ENCODE results near the gene SUCLG1.
"Not testable (repeated sequence)": the region's sequence is repeated elsewhere in the genome, so short reads cannot be mapped to it uniquely, and the experiment has no call there.

The SUCLG1 gene

DNA sequence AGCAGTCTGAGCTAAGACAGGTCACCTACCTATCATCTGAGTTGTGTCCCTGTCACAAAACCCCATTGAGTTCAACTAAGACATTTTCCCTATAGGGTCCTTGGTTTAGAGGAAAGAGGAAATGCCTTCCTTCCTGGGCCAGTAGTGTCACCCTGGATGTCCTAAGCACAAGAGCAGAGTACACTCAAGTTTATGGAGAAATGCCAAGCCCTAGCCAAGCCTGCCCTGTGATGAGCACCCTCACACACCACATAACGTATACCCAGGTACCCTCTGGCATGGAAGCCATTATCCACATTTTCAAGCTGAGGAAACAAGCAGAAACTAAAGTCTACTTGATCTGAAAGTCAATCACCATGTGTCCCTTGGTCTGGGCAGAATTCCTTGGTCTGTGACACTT is 37.3 kb downstream of the SUCLG1 start:
- H3K4me1 ChIP-seq (ENCODE audit: insufficient read depth, poor library complexity, severe bottlenecking) = no peaks in the 10 kb centered on the region
- H3K27me3 ChIP-seq (ENCODE audit: insufficient read depth, poor library complexity, severe bottlenecking) = no peaks in the 10 kb centered on the region
- no peaks in the 10 kb centered on the region for H3K9me3 ChIP-seq (ENCODE audit: severe bottlenecking)
- ATAC-seq (ENCODE audit: low read depth) (no peak), DNase-seq (ENCODE audit: low spot score) (no peak)
- TF ChIP-seq, protein P1, sequence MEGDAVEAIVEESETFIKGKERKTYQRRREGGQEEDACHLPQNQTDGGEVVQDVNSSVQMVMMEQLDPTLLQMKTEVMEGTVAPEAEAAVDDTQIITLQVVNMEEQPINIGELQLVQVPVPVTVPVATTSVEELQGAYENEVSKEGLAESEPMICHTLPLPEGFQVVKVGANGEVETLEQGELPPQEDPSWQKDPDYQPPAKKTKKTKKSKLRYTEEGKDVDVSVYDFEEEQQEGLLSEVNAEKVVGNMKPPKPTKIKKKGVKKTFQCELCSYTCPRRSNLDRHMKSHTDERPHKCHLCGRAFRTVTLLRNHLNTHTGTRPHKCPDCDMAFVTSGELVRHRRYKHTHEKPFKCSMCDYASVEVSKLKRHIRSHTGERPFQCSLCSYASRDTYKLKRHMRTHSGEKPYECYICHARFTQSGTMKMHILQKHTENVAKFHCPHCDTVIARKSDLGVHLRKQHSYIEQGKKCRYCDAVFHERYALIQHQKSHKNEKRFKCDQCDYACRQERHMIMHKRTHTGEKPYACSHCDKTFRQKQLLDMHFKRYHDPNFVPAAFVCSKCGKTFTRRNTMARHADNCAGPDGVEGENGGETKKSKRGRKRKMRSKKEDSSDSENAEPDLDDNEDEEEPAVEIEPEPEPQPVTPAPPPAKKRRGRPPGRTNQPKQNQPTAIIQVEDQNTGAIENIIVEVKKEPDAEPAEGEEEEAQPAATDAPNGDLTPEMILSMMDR (IDR thresholded peaks at IDR 0.05; ENCODE audit: poor library complexity, severe bottlenecking) = no peak
- no peak overlapping the region for H3K27ac ChIP-seq (ENCODE audit: poor library complexity, severe bottlenecking)
- no peak overlapping the region for H3K4me3 ChIP-seq (ENCODE audit: severe bottlenecking)
- peaks cover 26% of the 10 kb centered on the region for H3K36me3 ChIP-seq (ENCODE audit: low read depth)

DNA sequence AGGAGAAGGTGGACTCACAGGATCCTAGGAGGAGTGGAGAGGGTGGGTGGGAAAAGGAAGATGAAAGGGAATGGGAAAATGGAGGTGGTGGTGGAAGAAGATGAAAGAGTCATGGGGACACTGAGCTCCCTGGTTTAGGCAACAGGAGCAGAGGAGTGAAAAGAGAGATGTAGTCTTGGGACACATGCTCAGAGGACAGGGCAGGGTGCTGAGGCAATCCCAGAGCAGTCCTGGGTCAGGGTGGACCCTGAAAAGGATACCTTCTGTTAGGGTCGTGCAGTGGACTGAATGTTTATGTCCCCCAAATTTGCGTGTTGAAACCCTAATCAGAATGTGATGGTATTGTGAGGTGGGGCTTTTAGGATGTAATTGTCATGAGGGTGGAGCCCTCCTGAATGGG is 37.9 kb downstream of the SUCLG1 start:
- ATAC-seq (ENCODE audit: low read depth) (no peak), DNase-seq (ENCODE audit: low spot score) (no peak)
- TF ChIP-seq, protein P1 (IDR thresholded peaks at IDR 0.05; ENCODE audit: poor library complexity, severe bottlenecking) = no peak
- no peaks in the 10 kb centered on the region for H3K9me3 ChIP-seq (ENCODE audit: severe bottlenecking)
- H3K27me3 ChIP-seq (ENCODE audit: insufficient read depth, poor library complexity, severe bottlenecking) = no peaks in the 10 kb centered on the region
- H3K4me1 ChIP-seq (ENCODE audit: insufficient read depth, poor library complexity, severe bottlenecking) = no peaks in the 10 kb centered on the region
- no peak overlapping the region for H3K4me3 ChIP-seq (ENCODE audit: severe bottlenecking)
- H3K36me3 ChIP-seq (ENCODE audit: low read depth) = peaks cover 24% of the 10 kb centered on the region
- H3K27ac ChIP-seq (ENCODE audit: poor library complexity, severe bottlenecking) = no peak overlapping the region

DNA sequence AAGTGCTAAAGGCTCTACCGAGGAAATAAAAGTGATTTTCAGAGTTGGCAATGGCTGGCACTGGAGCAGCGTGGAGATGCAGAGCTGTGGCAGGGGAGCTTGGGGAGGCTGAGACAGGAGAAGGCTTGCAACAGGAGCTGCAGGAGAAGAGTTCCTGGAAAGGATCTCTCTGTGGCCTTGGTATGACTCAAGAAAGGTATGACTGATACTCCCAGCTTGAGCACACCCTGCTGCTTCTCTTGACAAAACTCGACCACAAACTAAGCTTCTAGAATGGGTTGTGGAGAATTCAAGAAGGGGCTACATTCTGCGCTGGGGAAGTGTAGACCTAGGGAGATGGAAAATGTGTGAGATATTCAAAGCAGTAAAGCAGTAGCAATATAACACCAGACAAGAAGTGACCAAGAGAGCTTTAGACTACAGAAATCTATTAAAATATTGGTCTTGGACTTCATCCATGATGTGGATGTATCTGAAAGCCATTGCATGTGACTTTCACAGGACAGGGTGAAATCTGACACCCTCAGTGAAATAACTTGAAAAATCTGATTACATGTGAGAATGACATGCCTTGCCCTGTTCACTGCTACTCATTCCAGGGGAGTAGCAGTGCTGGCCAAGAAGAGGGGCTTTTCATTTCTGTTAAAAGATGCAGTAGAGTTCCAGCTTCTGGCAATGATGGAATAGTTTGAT is 41.5 kb downstream of the SUCLG1 start:
- no peaks in the 10 kb centered on the region for H3K4me1 ChIP-seq (ENCODE audit: insufficient read depth, poor library complexity, severe bottlenecking)
- no peaks in the 10 kb centered on the region for H3K36me3 ChIP-seq (ENCODE audit: low read depth)
- no peak overlapping the region for H3K27ac ChIP-seq (ENCODE audit: poor library complexity, severe bottlenecking)
- ATAC-seq (ENCODE audit: low read depth) (peak; percentile 50; the same call in 2 of the 3 replicates), DNase-seq (ENCODE audit: low spot score) (no peak)
- TF ChIP-seq, protein P1 (IDR thresholded peaks at IDR 0.05; ENCODE audit: poor library complexity, severe bottlenecking) = no peak
- no peaks in the 10 kb centered on the region for H3K9me3 ChIP-seq (ENCODE audit: severe bottlenecking)
- no peak overlapping the region for H3K4me3 ChIP-seq (ENCODE audit: severe bottlenecking)
- no peaks in the 10 kb centered on the region for H3K27me3 ChIP-seq (ENCODE audit: insufficient read depth, poor library complexity, severe bottlenecking)

DNA sequence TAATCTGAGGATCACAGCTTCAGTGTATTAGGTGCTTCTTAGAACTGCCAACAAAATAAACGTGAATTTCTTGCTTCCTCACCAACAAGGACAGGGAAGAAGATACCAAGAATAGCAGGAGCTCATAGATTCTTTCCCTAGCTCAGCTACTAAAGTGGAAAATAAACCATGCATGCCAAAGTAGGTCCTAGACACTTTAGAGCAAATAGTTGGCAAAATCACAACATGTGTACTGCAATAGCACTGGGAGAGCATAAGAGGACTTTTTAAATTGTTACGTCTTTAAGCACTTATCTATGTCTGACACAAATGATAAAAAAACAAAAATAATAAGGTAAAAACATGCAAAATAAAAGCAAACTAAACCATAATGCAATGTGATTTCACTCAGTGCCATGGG is 49.5 kb downstream of the SUCLG1 start:
- no peak overlapping the region for H3K27ac ChIP-seq (ENCODE audit: poor library complexity, severe bottlenecking)
- no peaks in the 10 kb centered on the region for H3K36me3 ChIP-seq (ENCODE audit: low read depth)
- no peaks in the 10 kb centered on the region for H3K27me3 ChIP-seq (ENCODE audit: insufficient read depth, poor library complexity, severe bottlenecking)
- ATAC-seq (ENCODE audit: low read depth) (no peak), DNase-seq (ENCODE audit: low spot score) (no peak)
- H3K9me3 ChIP-seq (ENCODE audit: severe bottlenecking) = no peaks in the 10 kb centered on the region
- H3K4me3 ChIP-seq (ENCODE audit: severe bottlenecking) = no peak overlapping the region
- TF ChIP-seq, protein P1 (IDR thresholded peaks at IDR 0.05; ENCODE audit: poor library complexity, severe bottlenecking) = no peak
- H3K4me1 ChIP-seq (ENCODE audit: insufficient read depth, poor library complexity, severe bottlenecking) = no peaks in the 10 kb centered on the region

DNA sequence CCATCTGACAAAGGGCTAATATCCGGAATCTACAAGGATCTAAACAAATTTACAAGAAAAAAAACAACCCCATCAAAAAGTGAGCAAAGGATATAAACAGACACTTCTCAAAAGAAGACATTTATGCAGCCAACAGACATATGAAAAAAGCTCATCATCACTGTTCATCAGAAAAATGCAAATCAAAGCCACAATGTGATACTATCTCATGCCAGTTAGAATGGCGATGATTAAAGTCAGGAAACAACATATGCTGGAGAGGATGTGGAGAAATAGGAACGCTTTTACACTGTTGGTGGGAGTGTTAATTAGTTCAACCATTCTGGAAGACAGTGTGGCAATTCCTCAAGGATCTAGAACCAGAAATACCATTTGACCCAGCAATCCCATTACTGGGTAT is 57.0 kb downstream of the SUCLG1 start:
- H3K4me1 ChIP-seq (ENCODE audit: insufficient read depth, poor library complexity, severe bottlenecking); H3K4me3 ChIP-seq (ENCODE audit: severe bottlenecking); H3K9me3 ChIP-seq (ENCODE audit: severe bottlenecking); ATAC-seq (ENCODE audit: low read depth); DNase-seq (ENCODE audit: low spot score); H3K27me3 ChIP-seq (ENCODE audit: insufficient read depth, poor library complexity, severe bottlenecking); H3K36me3 ChIP-seq (ENCODE audit: low read depth); H3K27ac ChIP-seq (ENCODE audit: poor library complexity, severe bottlenecking): not testable (repeated sequence)

DNA sequence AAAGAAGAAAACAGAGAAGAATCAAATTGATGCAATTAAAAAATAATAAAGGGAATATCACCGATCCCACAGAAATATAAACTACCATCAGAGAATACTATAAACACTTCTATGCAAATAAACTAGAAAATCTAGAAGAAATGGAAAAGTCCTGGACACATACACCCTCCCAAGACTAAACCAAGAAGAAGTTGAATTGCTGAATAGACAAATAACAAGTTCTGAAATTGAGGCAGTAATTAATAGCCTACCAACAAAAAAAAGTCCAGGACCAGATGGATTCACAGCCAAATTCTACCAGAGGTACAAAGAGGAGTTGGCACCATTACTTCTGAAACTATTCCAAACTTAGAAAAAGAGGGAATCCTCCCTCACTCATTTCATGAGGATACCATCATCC is 59.2 kb downstream of the SUCLG1 start:
- not testable (repeated sequence) for DNase-seq (ENCODE audit: low spot score); H3K4me3 ChIP-seq (ENCODE audit: severe bottlenecking); H3K4me1 ChIP-seq (ENCODE audit: insufficient read depth, poor library complexity, severe bottlenecking); ATAC-seq (ENCODE audit: low read depth); H3K36me3 ChIP-seq (ENCODE audit: low read depth); H3K9me3 ChIP-seq (ENCODE audit: severe bottlenecking); H3K27me3 ChIP-seq (ENCODE audit: insufficient read depth, poor library complexity, severe bottlenecking); H3K27ac ChIP-seq (ENCODE audit: poor library complexity, severe bottlenecking)

Measured in RWPE2 (cell line).